ENCODE data around the gene SLC26A11. TPM values are rescaled to one million over a fixed set of nuclear protein-coding genes. Genes with fewer than 3 reads are reported as not detected.

Gene SLC26A11
- total RNA-seq, 1 donor from 2014 or later: 27.7 TPM

DNA sequence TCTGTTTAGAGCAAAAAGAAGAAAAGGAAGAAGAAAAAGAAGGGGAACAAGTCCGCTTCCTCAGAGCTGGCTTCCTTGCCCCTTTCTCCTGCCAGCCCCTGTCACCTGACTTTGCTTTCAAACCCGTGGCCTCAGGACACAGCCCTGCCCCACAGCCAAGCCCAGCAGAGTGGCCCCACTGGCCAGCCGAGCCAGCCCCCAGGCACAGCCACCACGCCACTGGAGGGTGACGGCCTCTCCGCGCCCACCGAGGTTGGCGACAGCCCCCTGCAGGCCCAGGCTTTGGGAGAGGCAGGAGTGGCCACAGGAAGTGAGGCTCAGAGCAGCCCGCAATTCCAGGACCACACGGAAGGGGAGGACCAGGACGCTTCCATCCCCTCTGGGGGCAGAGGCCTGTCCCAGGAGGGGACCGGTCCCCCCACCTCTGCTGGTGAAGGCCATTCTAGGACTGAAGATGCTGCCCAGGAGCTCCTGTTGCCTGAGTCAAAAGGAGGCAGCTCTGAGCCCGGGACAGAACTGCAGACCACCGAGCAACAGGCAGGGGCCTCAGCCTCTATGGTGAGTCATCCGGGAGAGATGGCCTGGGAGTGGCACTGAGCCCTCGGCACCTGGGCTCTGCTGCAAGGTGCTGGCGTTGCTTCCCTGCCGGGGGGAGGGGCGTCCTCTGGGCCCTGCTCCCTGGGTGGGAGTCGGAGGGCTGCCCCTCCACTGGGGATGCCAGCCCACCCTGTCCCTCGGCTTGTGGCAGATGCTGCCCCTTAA, 67.8 kb downstream of the SLC26A11 start:
- TF ChIP-seq, protein P1, sequence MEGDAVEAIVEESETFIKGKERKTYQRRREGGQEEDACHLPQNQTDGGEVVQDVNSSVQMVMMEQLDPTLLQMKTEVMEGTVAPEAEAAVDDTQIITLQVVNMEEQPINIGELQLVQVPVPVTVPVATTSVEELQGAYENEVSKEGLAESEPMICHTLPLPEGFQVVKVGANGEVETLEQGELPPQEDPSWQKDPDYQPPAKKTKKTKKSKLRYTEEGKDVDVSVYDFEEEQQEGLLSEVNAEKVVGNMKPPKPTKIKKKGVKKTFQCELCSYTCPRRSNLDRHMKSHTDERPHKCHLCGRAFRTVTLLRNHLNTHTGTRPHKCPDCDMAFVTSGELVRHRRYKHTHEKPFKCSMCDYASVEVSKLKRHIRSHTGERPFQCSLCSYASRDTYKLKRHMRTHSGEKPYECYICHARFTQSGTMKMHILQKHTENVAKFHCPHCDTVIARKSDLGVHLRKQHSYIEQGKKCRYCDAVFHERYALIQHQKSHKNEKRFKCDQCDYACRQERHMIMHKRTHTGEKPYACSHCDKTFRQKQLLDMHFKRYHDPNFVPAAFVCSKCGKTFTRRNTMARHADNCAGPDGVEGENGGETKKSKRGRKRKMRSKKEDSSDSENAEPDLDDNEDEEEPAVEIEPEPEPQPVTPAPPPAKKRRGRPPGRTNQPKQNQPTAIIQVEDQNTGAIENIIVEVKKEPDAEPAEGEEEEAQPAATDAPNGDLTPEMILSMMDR (conservative IDR thresholded peaks at IDR 0.05): no peak
- peaks cover 10% of the 10 kb centered on the region for H3K36me3 Mint-ChIP-seq (ENCODE audit: low read depth)
- no peaks in the 10 kb centered on the region for H3K9me3 Mint-ChIP-seq
- peaks cover 26% of the 10 kb centered on the region for H3K4me1 Mint-ChIP-seq
- no peak overlapping the region for H3K27ac Mint-ChIP-seq (ENCODE audit: unreplicated experiment)
- no peak overlapping the region for H3K4me3 Mint-ChIP-seq
- DNase-seq (ENCODE audit: low read depth, low spot score): no peak
- H3K27me3 Mint-ChIP-seq (ENCODE audit: low read depth): no peaks in the 10 kb centered on the region

GRCh38 chr17:80289616-80290015, 69.4 kb downstream of the SLC26A11 start:
- peaks cover 10% of the 10 kb centered on the region for H3K36me3 Mint-ChIP-seq (ENCODE audit: low read depth)
- TF ChIP-seq, protein P1 (conservative IDR thresholded peaks at IDR 0.05): no peak
- H3K27me3 Mint-ChIP-seq (ENCODE audit: low read depth): no peaks in the 10 kb centered on the region
- no peak overlapping the region for H3K27ac Mint-ChIP-seq (ENCODE audit: unreplicated experiment)
- no peak overlapping the region for H3K4me3 Mint-ChIP-seq
- DNase-seq (ENCODE audit: low read depth, low spot score): no peak
- H3K9me3 Mint-ChIP-seq: no peaks in the 10 kb centered on the region
- H3K4me1 Mint-ChIP-seq: peaks cover 26% of the 10 kb centered on the region

DNA sequence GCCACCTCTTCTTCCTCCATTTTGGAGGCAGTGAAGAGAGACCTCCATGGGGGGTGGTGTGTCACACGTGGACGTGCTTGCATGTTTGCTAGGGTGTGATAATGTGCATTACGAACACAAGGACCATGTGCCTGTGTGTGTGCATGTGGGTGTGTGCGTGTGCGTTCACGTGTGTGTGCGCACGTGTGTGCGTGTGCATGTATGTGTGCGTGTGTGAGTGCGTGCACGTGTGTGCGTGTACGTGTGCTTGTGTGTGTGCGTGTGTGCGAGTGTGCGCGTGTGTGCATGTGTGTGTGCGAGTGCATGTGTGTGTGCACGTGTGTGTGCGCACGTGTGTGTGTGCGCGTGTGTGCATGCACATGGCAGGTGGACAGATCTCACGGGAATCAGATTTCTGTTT, 69.9 kb downstream of the SLC26A11 start:
- TF ChIP-seq, protein P1 (conservative IDR thresholded peaks at IDR 0.05): no peak
- Mint-ChIP-seq H3K4me3 (no peak overlapping the region), H3K27ac (ENCODE audit: unreplicated experiment) (no peak overlapping the region), H3K4me1 (peaks cover 26% of the 10 kb centered on the region), H3K36me3 (ENCODE audit: low read depth) (peaks cover 10% of the 10 kb centered on the region), H3K27me3 (ENCODE audit: low read depth) (no peaks in the 10 kb centered on the region), H3K9me3 (no peaks in the 10 kb centered on the region)
- DNase-seq (ENCODE audit: low read depth, low spot score): no peak

GRCh38 chr17:80291260-80291659, 71.0 kb downstream of the SLC26A11 start:
- no peak overlapping the region for H3K4me3 Mint-ChIP-seq
- H3K4me1 Mint-ChIP-seq: peaks cover 26% of the 10 kb centered on the region
- no peak for DNase-seq (ENCODE audit: low read depth, low spot score)
- H3K9me3 Mint-ChIP-seq: no peaks in the 10 kb centered on the region
- peaks cover 10% of the 10 kb centered on the region for H3K36me3 Mint-ChIP-seq (ENCODE audit: low read depth)
- TF ChIP-seq, protein P1 (conservative IDR thresholded peaks at IDR 0.05): no peak
- no peak overlapping the region for H3K27ac Mint-ChIP-seq (ENCODE audit: unreplicated experiment)
- no peaks in the 10 kb centered on the region for H3K27me3 Mint-ChIP-seq (ENCODE audit: low read depth)

- no peak overlapping the region for H3K4me3 Mint-ChIP-seq
- H3K27ac Mint-ChIP-seq (ENCODE audit: unreplicated experiment): no peak overlapping the region
- H3K4me1 Mint-ChIP-seq: peaks cover 26% of the 10 kb centered on the region
- DNase-seq (ENCODE audit: low read depth, low spot score): no peak
- peaks cover 10% of the 10 kb centered on the region for H3K36me3 Mint-ChIP-seq (ENCODE audit: low read depth)
- no peaks in the 10 kb centered on the region for H3K9me3 Mint-ChIP-seq
- TF ChIP-seq, protein P1 (conservative IDR thresholded peaks at IDR 0.05): no peak
- H3K27me3 Mint-ChIP-seq (ENCODE audit: low read depth): no peaks in the 10 kb centered on the region
Observed at GRCh38 chr17:80291691-80292487, 71.7 kb downstream of the SLC26A11 start.
